ENCODE data around the gene SPTBN5.

SPTBN5 gene

GRCh38 chr15:41880156-41880877 lies 13.5 kb downstream of the SPTBN5 start:
- Histone ChIP-seq H3K27ac (ENCODE audit: low read depth, low read length) (no peak overlapping the region), H3K27me3 (ENCODE audit: control insufficient read depth in 5 of 5, insufficient read depth in 4 of 5, low read length in 5 of 5) (peaks cover 0 to 8% (median 5%) of the 10 kb centered on the region in 5 donors), H3K4me1 (ENCODE audit: control insufficient read depth in 5 of 5, insufficient read depth in 5 of 5, low read length in 5 of 5) (peaks cover 0 to 25% (median 14%) of the 10 kb centered on the region in 5 donors), H3K36me3 (ENCODE audit: control insufficient read depth in 5 of 5, insufficient read depth in 5 of 5, low read length in 5 of 5) (no peaks in the 10 kb centered on the region), H3K9me3 (ENCODE audit: control insufficient read depth in 5 of 5, low read length in 5 of 5) (no peaks in the 10 kb centered on the region), H3K9ac (ENCODE audit: low read length in 5 of 5) (no peak overlapping the region), H3K4me3 (ENCODE audit: low read depth in 1 of 5, low read length in 5 of 5) (no peak overlapping the region)

- peaks cover 0 to 8% (median 5%) of the 10 kb centered on the region in 5 donors for H3K27me3 ChIP-seq (ENCODE audit: control insufficient read depth in 5 of 5, insufficient read depth in 4 of 5, low read length in 5 of 5)
- no peak overlapping the region for H3K4me3 ChIP-seq (ENCODE audit: low read depth in 1 of 5, low read length in 5 of 5)
- H3K4me1 ChIP-seq (ENCODE audit: control insufficient read depth in 5 of 5, insufficient read depth in 5 of 5, low read length in 5 of 5), result peaks cover 0 to 25% (median 14%) of the 10 kb centered on the region in 5 donors
- H3K9ac ChIP-seq (ENCODE audit: low read length in 5 of 5), result no peak overlapping the region
- no peaks in the 10 kb centered on the region for H3K36me3 ChIP-seq (ENCODE audit: control insufficient read depth in 5 of 5, insufficient read depth in 5 of 5, low read length in 5 of 5)
- H3K9me3 ChIP-seq (ENCODE audit: control insufficient read depth in 5 of 5, low read length in 5 of 5), result no peaks in the 10 kb centered on the region
- no peak overlapping the region for H3K27ac ChIP-seq (ENCODE audit: low read depth, low read length)
These were observed 14.5 kb downstream of the SPTBN5 start for GRCh38 chr15:41879321-41879845.

GRCh38 chr15:41878355-41878699 lies 15.5 kb downstream of the SPTBN5 start:
- no peak overlapping the region for H3K9ac ChIP-seq (ENCODE audit: low read length in 5 of 5)
- H3K36me3 ChIP-seq (ENCODE audit: control insufficient read depth in 5 of 5, insufficient read depth in 5 of 5, low read length in 5 of 5), result no peaks in the 10 kb centered on the region
- no peak overlapping the region for H3K27ac ChIP-seq (ENCODE audit: low read depth, low read length)
- H3K4me1 ChIP-seq (ENCODE audit: control insufficient read depth in 5 of 5, insufficient read depth in 5 of 5, low read length in 5 of 5), result peaks cover 0 to 25% (median 14%) of the 10 kb centered on the region in 5 donors
- no peak overlapping the region for H3K4me3 ChIP-seq (ENCODE audit: low read depth in 1 of 5, low read length in 5 of 5)
- H3K9me3 ChIP-seq (ENCODE audit: control insufficient read depth in 5 of 5, low read length in 5 of 5), result no peaks in the 10 kb centered on the region
- H3K27me3 ChIP-seq (ENCODE audit: control insufficient read depth in 5 of 5, insufficient read depth in 4 of 5, low read length in 5 of 5), result peaks cover 0 to 8% (median 5%) of the 10 kb centered on the region in 5 donors

GRCh38 chr15:41877631-41878354 lies 16.1 kb downstream of the SPTBN5 start:
- Histone ChIP-seq H3K4me1 (ENCODE audit: control insufficient read depth in 5 of 5, insufficient read depth in 5 of 5, low read length in 5 of 5) (peaks cover 0 to 25% (median 14%) of the 10 kb centered on the region in 5 donors), H3K9me3 (ENCODE audit: control insufficient read depth in 5 of 5, low read length in 5 of 5) (no peaks in the 10 kb centered on the region), H3K27ac (ENCODE audit: low read depth, low read length) (no peak overlapping the region), H3K4me3 (ENCODE audit: low read depth in 1 of 5, low read length in 5 of 5) (no peak overlapping the region), H3K9ac (ENCODE audit: low read length in 5 of 5) (no peak overlapping the region), H3K36me3 (ENCODE audit: control insufficient read depth in 5 of 5, insufficient read depth in 5 of 5, low read length in 5 of 5) (no peaks in the 10 kb centered on the region), H3K27me3 (ENCODE audit: control insufficient read depth in 5 of 5, insufficient read depth in 4 of 5, low read length in 5 of 5) (peaks cover 0 to 8% (median 5%) of the 10 kb centered on the region in 5 donors)

GRCh38 chr15:41876689-41877088 lies 17.2 kb downstream of the SPTBN5 start:
- Histone ChIP-seq H3K27me3 (ENCODE audit: control insufficient read depth in 5 of 5, insufficient read depth in 4 of 5, low read length in 5 of 5) (peaks cover 0 to 7% (median 5%) of the 10 kb centered on the region in 5 donors), H3K9me3 (ENCODE audit: control insufficient read depth in 5 of 5, low read length in 5 of 5) (no peaks in the 10 kb centered on the region), H3K4me1 (ENCODE audit: control insufficient read depth in 5 of 5, insufficient read depth in 5 of 5, low read length in 5 of 5) (peaks cover 0 to 17% (median 12%) of the 10 kb centered on the region in 5 donors), H3K27ac (ENCODE audit: low read depth, low read length) (no peak overlapping the region), H3K4me3 (ENCODE audit: low read depth in 1 of 5, low read length in 5 of 5) (no peak overlapping the region), H3K9ac (ENCODE audit: low read length in 5 of 5) (no peak overlapping the region), H3K36me3 (ENCODE audit: control insufficient read depth in 5 of 5, insufficient read depth in 5 of 5, low read length in 5 of 5) (no peaks in the 10 kb centered on the region)

- Histone ChIP-seq H3K4me3 (ENCODE audit: low read depth in 1 of 5, low read length in 5 of 5) (no peak overlapping the region), H3K27ac (ENCODE audit: low read depth, low read length) (no peak overlapping the region), H3K9me3 (ENCODE audit: control insufficient read depth in 5 of 5, low read length in 5 of 5) (no peaks in the 10 kb centered on the region), H3K27me3 (ENCODE audit: control insufficient read depth in 5 of 5, insufficient read depth in 4 of 5, low read length in 5 of 5) (peaks cover 0 to 6% (median 0%) of the 10 kb centered on the region in 5 donors), H3K36me3 (ENCODE audit: control insufficient read depth in 5 of 5, insufficient read depth in 5 of 5, low read length in 5 of 5) (no peaks in the 10 kb centered on the region), H3K9ac (ENCODE audit: low read length in 5 of 5) (no peak overlapping the region), H3K4me1 (ENCODE audit: control insufficient read depth in 5 of 5, insufficient read depth in 5 of 5, low read length in 5 of 5) (peaks cover 0 to 17% (median 11%) of the 10 kb centered on the region in 5 donors)
These were observed 17.8 kb downstream of the SPTBN5 start for GRCh38 chr15:41876007-41876406.

- Histone ChIP-seq H3K9ac (ENCODE audit: low read length in 5 of 5) (no peak overlapping the region), H3K9me3 (ENCODE audit: control insufficient read depth in 5 of 5, low read length in 5 of 5) (no peaks in the 10 kb centered on the region), H3K4me3 (ENCODE audit: low read depth in 1 of 5, low read length in 5 of 5) (no peak overlapping the region), H3K36me3 (ENCODE audit: control insufficient read depth in 5 of 5, insufficient read depth in 5 of 5, low read length in 5 of 5) (no peaks in the 10 kb centered on the region), H3K27ac (ENCODE audit: low read depth, low read length) (no peak overlapping the region), H3K27me3 (ENCODE audit: control insufficient read depth in 5 of 5, insufficient read depth in 4 of 5, low read length in 5 of 5) (peaks cover 0 to 4% (median 0%) of the 10 kb centered on the region in 5 donors), H3K4me1 (ENCODE audit: control insufficient read depth in 5 of 5, insufficient read depth in 5 of 5, low read length in 5 of 5) (peaks cover 2 to 29% (median 24%) of the 10 kb centered on the region in 5 donors)
These were observed 19.1 kb downstream of the SPTBN5 start for GRCh38 chr15:41874736-41875135.

- no peaks in the 10 kb centered on the region for H3K27me3 ChIP-seq (ENCODE audit: control insufficient read depth in 5 of 5, insufficient read depth in 4 of 5, low read length in 5 of 5)
- H3K4me1 ChIP-seq (ENCODE audit: control insufficient read depth in 5 of 5, insufficient read depth in 5 of 5, low read length in 5 of 5), result peaks cover 2 to 37% (median 29%) of the 10 kb centered on the region in 5 donors
- H3K9me3 ChIP-seq (ENCODE audit: control insufficient read depth in 5 of 5, low read length in 5 of 5), result no peaks in the 10 kb centered on the region
- H3K36me3 ChIP-seq (ENCODE audit: control insufficient read depth in 5 of 5, insufficient read depth in 5 of 5, low read length in 5 of 5), result no peaks in the 10 kb centered on the region
- H3K4me3 ChIP-seq (ENCODE audit: low read depth in 1 of 5, low read length in 5 of 5), result no peak overlapping the region
- no peak overlapping the region for H3K9ac ChIP-seq (ENCODE audit: low read length in 5 of 5)
- no peak overlapping the region for H3K27ac ChIP-seq (ENCODE audit: low read depth, low read length)
These were observed 20.1 kb downstream of the SPTBN5 start for GRCh38 chr15:41873711-41874110.

GRCh38 chr15:41872166-41872747 lies 21.6 kb downstream of the SPTBN5 start:
- Histone ChIP-seq H3K4me3 (ENCODE audit: low read depth in 1 of 5, low read length in 5 of 5) (no peak overlapping the region), H3K9ac (ENCODE audit: low read length in 5 of 5) (no peak overlapping the region), H3K27ac (ENCODE audit: low read depth, low read length) (no peak overlapping the region), H3K27me3 (ENCODE audit: control insufficient read depth in 5 of 5, insufficient read depth in 4 of 5, low read length in 5 of 5) (no peaks in the 10 kb centered on the region), H3K4me1 (ENCODE audit: control insufficient read depth in 5 of 5, insufficient read depth in 5 of 5, low read length in 5 of 5) (peaks cover 2 to 27% (median 23%) of the 10 kb centered on the region in 5 donors), H3K9me3 (ENCODE audit: control insufficient read depth in 5 of 5, low read length in 5 of 5) (no peaks in the 10 kb centered on the region), H3K36me3 (ENCODE audit: control insufficient read depth in 5 of 5, insufficient read depth in 5 of 5, low read length in 5 of 5) (no peaks in the 10 kb centered on the region)

All from subcutaneous abdominal adipose tissue (tissue), 5 donors.